PC-9 (cell line): Measurements from ENCODE around the gene FUCA2. TPM values are rescaled to one million over a fixed set of nuclear protein-coding genes. Genes with fewer than 3 reads are reported as not detected.
"Not testable (repeated sequence)": the region's sequence is repeated elsewhere in the genome, so short reads cannot be mapped to it uniquely, and the experiment has no call there.

Source experiments
- BruUV-seq: library from RNA; stranded (reverse); fragments of 400-500 nt; replicated peaks from 2 replicates; lab custom pipeline; 2021; lab: Mats Ljungman, UMichigan
- CTCF ChIA-PET: fragments of 300-600 bp; sonication (Branson Sonifier 250); formaldehyde crosslinking; loops from one replicate; lab custom pipeline; 2022; ENCODE audit warnings: antibody characterized with exemption; lab: Charles Lee
- POLR2A ChIA-PET: fragments of 300-600 bp; sonication (Branson Sonifier 250); formaldehyde crosslinking; loops from one replicate; lab custom pipeline; 2022; ENCODE audit warnings: antibody characterized with exemption; ENCODE audit not compliant: unreplicated experiment; lab: Charles Lee
- DNase-seq, 2 experiments: peaks; one replicate each; pipeline versions ENCODE4 v3.0.0 to v3.0.0-alpha.2; 2015 to 2022; ENCODE audit warnings: mixed read lengths in 1 of 2
- H2AFZ ChIP-seq: fragments of 200-600 bp; sonication (generic); 2 replicates; pipeline ENCODE4 v1.8.1; 2017; ENCODE audit warnings: antibody characterized with exemption
- H3F3A ChIP-seq: fragments of 200-600 bp; sonication (generic); 2 replicates; pipeline ENCODE4 v1.8.1; 2017; ENCODE audit warnings: antibody characterized with exemption, mild to moderate bottlenecking, low read depth; ENCODE audit not compliant: insufficient read depth
- H3K27ac ChIP-seq: fragments of 200-600 bp; sonication (generic); 2 replicates; pipeline ENCODE4 v1.6.1; 2016; ENCODE audit warnings: mixed run types
- H3K27me3 ChIP-seq: fragments of 200-600 bp; sonication (generic); 2 replicates; pipeline ENCODE4 v1.6.1; 2016; ENCODE audit warnings: low read depth, mixed run types; ENCODE audit not compliant: insufficient read depth
- H3K36me3 ChIP-seq: fragments of 200-600 bp; sonication (generic); 2 replicates; pipeline ENCODE4 v1.6.1; 2016; ENCODE audit warnings: low read depth, mixed run types
- H3K4me1 ChIP-seq: fragments of 200-600 bp; sonication (generic); replicated peaks from 2 replicates; pipeline ENCODE4 v1.6.1; 2016; ENCODE audit warnings: mixed run types; ENCODE audit not compliant: insufficient read depth
- H3K4me2 ChIP-seq: fragments of 200-600 bp; sonication (generic); 2 replicates; pipeline ENCODE4 v1.6.1; 2017; ENCODE audit warnings: mixed run types
- H3K4me3 ChIP-seq: fragments of 200-600 bp; sonication (generic); 2 replicates; pipeline ENCODE4 v1.6.1; 2016; ENCODE audit warnings: mixed run types
- H3K79me2 ChIP-seq: fragments of 200-600 bp; sonication (generic); 2 replicates; pipeline ENCODE4 v1.6.1; 2017; ENCODE audit warnings: low read depth, mixed run types
- H3K9me2 ChIP-seq: fragments of 200-600 bp; sonication (generic); 2 replicates; pipeline ENCODE4 v1.8.1; 2017; ENCODE audit warnings: mild to moderate bottlenecking; ENCODE audit not compliant: insufficient read depth
- H3K9me3 ChIP-seq: fragments of 200-600 bp; sonication (generic); 2 replicates; pipeline ENCODE4 v1.8.1; 2016; ENCODE audit warnings: low read depth; ENCODE audit not compliant: insufficient read depth
- H4K20me1 ChIP-seq: fragments of 200-600 bp; sonication (generic); 2 replicates; pipeline ENCODE4 v1.8.1; 2017; ENCODE audit not compliant: insufficient read depth
- CTCF ChIP-seq: fragments of 200-600 bp; sonication (generic); conservative IDR thresholded peaks from 2 replicates; pipeline ENCODE4 v1.6.1; 2017; ENCODE audit warnings: mixed run types, antibody characterized with exemption, mild to moderate bottlenecking, moderate library complexity
- EZH2 ChIP-seq: fragments of 200-600 bp; sonication (generic); IDR thresholded peaks from 2 replicates; pipeline ENCODE4 v1.8.0; 2017; ENCODE audit warnings: antibody characterized with exemption, low read depth
- intact Hi-C: fragments of 100-400 bp; cut with micrococcal nuclease; formaldehyde crosslinking; loops from one replicate; pipeline ENCODE4 v1.10.0; 2022; ENCODE audit not compliant: unreplicated experiment
- total RNA-seq: library from RNA; stranded (reverse); gene quantifications from 2 replicates; pipeline ENCODE4 v1.2.3, GENCODE V29; 2021

FUCA2 gene
- total RNA-seq, 1 experiment from 2014 or later, result 74.8 TPM

DNA sequence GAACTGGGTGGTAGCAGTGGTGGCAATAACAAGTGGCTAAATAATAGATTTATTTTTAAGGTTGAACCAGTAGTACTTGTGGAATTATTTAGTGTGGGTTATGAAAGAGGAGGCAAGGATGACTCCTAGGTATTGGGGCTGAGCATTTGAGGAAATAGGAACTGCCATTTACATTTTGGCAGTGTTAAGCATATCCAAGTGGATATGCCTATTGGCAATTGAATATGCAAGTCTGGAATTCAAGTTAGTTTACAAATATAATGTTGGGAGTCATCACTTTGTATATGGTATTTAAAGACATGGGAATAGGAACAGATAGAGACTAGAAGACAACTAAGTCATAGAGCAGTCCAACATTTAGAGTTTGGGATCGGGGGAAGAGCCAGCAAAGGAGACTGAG lies 35.0 kb downstream of the FUCA2 start:
- H4K20me1 ChIP-seq, result no peaks in the 10 kb centered on the region
- no TSS peak for BruUV-seq
- ChIA-PET POLR2A (no interaction called here), CTCF (no interaction called here)
- no peaks in the 10 kb centered on the region for H3K4me1 ChIP-seq
- no peak for DNase-seq
- H3F3A ChIP-seq, result no peaks in the 10 kb centered on the region
- no peak overlapping the region for H2AFZ ChIP-seq
- H3K9me3 ChIP-seq, result no peaks in the 10 kb centered on the region
- H3K4me3 ChIP-seq, result no peak overlapping the region
- H3K4me2 ChIP-seq, result no peak overlapping the region
- no peak overlapping the region for H3K27ac ChIP-seq
- H3K27me3 ChIP-seq, result no peaks in the 10 kb centered on the region
- H3K79me2 ChIP-seq, result no peaks in the 10 kb centered on the region
- H3K9me2 ChIP-seq, result no peaks in the 10 kb centered on the region
- no peak for TF ChIP-seq EZH2
- no peak for TF ChIP-seq CTCF
- H3K36me3 ChIP-seq, result peaks cover 12% of the 10 kb centered on the region; the same call in 1 of the 2 replicates
- intact Hi-C loops, result no loop called here

DNA sequence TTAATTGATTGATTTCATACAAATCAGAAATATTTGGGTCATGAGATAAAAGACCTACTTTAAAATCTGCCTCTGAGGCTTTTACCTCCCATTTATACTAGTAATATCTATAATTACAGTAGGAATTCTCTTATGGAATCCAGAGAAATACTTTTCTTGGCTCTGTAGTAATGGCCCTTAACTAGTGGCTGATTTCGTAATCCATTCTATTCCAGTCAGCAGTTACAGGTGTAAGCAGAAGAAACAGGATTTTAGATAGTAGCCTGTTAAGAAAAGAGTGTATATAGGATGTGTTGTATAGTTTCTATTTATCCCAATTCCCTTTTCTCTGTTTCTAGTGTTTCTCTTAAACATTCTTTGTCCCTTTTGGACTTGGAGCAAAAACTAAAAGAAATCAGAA lies 39.7 kb downstream of the FUCA2 start:
- no peak overlapping the region for H3K4me3 ChIP-seq
- POLR2A ChIA-PET, result no interaction called here

DNA sequence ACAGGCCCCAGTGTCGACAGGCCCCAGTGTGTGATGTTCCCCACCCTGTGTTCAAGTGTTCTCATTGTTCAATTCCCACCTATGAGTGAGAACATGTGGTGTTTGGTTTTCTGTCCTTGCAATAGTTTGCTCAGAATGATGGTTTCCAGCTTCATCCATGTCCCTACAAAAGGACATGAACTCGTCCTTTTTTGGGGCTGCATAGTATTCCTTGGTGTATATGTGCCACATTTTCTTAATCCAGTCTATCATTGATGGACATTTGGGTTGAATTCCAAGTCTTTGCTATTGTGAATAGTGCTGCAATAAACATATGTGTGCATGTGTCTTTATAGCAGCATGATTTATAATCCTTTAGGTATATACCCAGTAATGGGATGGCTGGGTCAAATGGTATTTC lies 42.7 kb downstream of the FUCA2 start:
- H3K9me3 ChIP-seq, DNase-seq, H3K9me2 ChIP-seq, H3K4me2 ChIP-seq, CTCF ChIA-PET, H4K20me1 ChIP-seq, H2AFZ ChIP-seq, intact Hi-C loops, BruUV-seq, H3K27me3 ChIP-seq, H3K4me3 ChIP-seq, H3K4me1 ChIP-seq, H3K27ac ChIP-seq, POLR2A ChIA-PET, H3K79me2 ChIP-seq, H3F3A ChIP-seq: not testable (repeated sequence)
- peaks cover 19% of the 10 kb centered on the region for H3K36me3 ChIP-seq

More for the DNA sequence above, 39.7 kb downstream of the FUCA2 start:
- CTCF ChIA-PET, result no interaction called here
- Histone ChIP-seq H4K20me1 (no peaks in the 10 kb centered on the region), H2AFZ (no peak overlapping the region), H3K9me2 (no peaks in the 10 kb centered on the region), H3K79me2 (no peaks in the 10 kb centered on the region), H3K27ac (no peak overlapping the region), H3K36me3 (peaks cover 6% of the 10 kb centered on the region; the same call in 1 of the 2 replicates), H3K9me3 (no peaks in the 10 kb centered on the region), H3F3A (no peaks in the 10 kb centered on the region), H3K4me2 (no peak overlapping the region), H3K27me3 (no peaks in the 10 kb centered on the region), H3K4me1 (0 out of 2 replicates have a peak, but pooled peaks cover 4% of the 10 kb centered on the region)
- intact Hi-C loops, result no loop called here
- no TSS peak for BruUV-seq
- TF ChIP-seq EZH2, result no peak
- no peak for TF ChIP-seq CTCF
- no peak for DNase-seq

GRCh38 chr6:143468026-143468425 lies 43.5 kb downstream of the FUCA2 start:
- no peaks in the 10 kb centered on the region for H3K79me2 ChIP-seq
- no peaks in the 10 kb centered on the region for H3F3A ChIP-seq
- ChIA-PET CTCF (no interaction called here), POLR2A (no interaction called here)
- H3K4me3 ChIP-seq, result no peak overlapping the region
- H3K27me3 ChIP-seq, result no peaks in the 10 kb centered on the region
- no TSS peak for BruUV-seq
- no peaks in the 10 kb centered on the region for H4K20me1 ChIP-seq
- no peaks in the 10 kb centered on the region for H3K9me2 ChIP-seq
- H3K27ac ChIP-seq, result no peak overlapping the region
- H2AFZ ChIP-seq, result no peak overlapping the region
- 0 out of 2 replicates have a peak, but pooled peaks cover 4% of the 10 kb centered on the region for H3K4me1 ChIP-seq
- peak in 1 of 2 experiments; percentile 59 for DNase-seq
- intact Hi-C loops, result no loop called here
- no peak overlapping the region for H3K4me2 ChIP-seq
- H3K36me3 ChIP-seq, result peaks cover 22% of the 10 kb centered on the region
- H3K9me3 ChIP-seq, result no peaks in the 10 kb centered on the region
- no peak for TF ChIP-seq CTCF
- no peak for TF ChIP-seq EZH2
